GM10248 (cell line): Measurements from ENCODE around the gene MEIKIN.

Source experiments
- CTCF ChIA-PET: fragments of 300-600 bp; sonication (Branson Sonifier 250); formaldehyde crosslinking; extraction: SDS; loops from one replicate; lab custom pipeline; 2021; ENCODE audit warnings: antibody characterized with exemption; lab: Yijun Ruan, JAX
- POLR2A ChIA-PET: fragments of 350-650 bp; sonication (Branson Sonifier 250); formaldehyde crosslinking; extraction: SDS; loops from one replicate; lab custom pipeline; 2020; ENCODE audit warnings: antibody characterized with exemption; lab: Yijun Ruan, JAX
- DNase-seq: peaks from one replicate; pipeline ENCODE4 v3.0.0; 2012; ENCODE audit errors: extremely low spot score
- TF ChIP-seq, protein P1 (sequence below): IDR thresholded peaks from 2 replicates; pipeline ENCODE4 v1.5.1; 2012; ENCODE audit warnings: mild to moderate bottlenecking, low read depth; ENCODE audit errors: extremely low read depth, missing control alignments, control extremely low read depth

MEIKIN gene

DNA sequence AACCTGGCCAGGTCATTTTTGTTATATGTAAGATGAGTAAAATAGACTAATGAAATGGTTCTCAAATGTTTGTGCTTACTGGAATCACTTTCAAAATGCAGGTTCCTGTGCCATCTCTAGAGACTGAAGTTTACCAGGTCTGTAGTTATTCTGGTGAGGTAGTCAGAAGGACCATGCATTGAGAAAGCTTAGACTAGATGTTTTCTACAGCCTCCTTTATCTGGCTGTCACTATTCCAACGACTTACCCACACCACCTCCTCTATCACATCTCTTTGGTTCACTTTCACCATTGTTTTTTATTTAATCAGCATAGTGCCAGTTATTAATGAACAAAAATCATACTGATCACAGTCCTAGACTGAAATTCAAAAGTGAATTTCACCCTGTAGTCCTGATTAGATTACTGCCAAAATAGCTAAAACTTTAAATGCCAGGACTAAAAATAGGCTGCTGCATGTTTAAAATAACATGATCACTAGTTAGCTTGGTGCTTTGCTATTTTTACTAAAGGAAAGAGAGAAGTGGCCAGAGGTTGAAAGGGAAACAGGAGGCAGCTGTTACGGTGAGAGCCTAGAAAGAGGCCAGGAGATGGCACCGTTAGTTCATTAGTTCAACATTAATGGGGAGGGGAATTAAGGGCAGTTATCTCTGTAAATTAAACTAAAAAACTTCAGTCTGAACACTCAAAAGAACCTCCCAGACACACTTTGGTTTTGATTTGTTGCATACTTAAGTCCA lies 134.8 kb downstream of the MEIKIN start:
- TF ChIP-seq, protein P1, sequence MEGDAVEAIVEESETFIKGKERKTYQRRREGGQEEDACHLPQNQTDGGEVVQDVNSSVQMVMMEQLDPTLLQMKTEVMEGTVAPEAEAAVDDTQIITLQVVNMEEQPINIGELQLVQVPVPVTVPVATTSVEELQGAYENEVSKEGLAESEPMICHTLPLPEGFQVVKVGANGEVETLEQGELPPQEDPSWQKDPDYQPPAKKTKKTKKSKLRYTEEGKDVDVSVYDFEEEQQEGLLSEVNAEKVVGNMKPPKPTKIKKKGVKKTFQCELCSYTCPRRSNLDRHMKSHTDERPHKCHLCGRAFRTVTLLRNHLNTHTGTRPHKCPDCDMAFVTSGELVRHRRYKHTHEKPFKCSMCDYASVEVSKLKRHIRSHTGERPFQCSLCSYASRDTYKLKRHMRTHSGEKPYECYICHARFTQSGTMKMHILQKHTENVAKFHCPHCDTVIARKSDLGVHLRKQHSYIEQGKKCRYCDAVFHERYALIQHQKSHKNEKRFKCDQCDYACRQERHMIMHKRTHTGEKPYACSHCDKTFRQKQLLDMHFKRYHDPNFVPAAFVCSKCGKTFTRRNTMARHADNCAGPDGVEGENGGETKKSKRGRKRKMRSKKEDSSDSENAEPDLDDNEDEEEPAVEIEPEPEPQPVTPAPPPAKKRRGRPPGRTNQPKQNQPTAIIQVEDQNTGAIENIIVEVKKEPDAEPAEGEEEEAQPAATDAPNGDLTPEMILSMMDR: peak; percentile 58
- peak; percentile 52 for DNase-seq
- CTCF ChIA-PET: interaction anchor here (0.9 to 4.0 kb wide), 8 partner anchors 8 to 252 kb away, joined by 3 to 70 read pairs (median 6); partner anchors contain the start of genes ACSL6 and FNIP1
- POLR2A ChIA-PET: interaction anchor here (1.2 kb wide), 1 partner anchor 14 kb away, joined by 3 read pairs; the partner anchor contains the start of gene FNIP1

DNA sequence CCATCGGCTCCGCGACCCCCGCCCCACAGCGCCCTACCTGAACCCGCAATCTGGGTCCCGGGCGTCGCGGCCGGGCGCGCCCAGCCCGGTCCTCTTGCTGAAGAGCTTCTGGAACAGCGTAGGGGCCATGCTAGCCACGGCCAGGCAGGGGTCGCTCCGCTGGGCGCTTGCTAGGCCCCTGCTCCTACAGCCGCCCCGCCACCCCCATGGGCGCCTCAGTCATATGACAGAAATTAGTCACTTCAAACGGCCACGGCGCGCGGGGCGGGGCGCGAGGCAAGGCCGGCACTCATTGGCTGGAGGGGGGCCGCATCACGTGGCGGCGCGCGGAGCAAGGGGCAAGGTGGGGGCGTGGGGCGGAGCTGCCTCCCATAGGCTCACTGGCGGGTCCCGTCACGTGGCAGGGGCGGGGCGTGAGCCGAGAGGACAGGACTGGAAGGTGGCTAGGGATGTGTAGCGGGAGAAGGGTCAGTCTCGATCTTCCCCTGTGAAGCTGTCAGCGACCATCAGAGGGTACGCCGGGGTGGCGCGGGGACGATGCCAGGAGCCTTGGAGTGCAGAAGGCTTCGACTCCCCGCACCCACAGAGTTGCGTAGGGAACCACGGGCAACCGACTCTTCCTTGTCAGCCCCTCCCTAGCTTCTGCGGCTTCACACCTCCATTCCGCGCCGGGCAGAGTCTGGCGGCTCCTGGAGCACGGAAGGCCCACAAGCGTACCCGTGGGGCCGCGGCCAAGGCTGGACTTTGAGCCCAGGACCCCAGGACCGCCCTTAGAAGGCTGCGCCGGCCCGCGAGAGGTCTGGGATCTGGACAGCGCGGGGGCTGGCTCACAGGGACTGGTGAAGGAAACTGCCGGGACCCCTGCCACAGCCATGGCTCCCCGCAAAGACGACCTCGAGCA lies 148.4 kb downstream of the MEIKIN start, which contains the start of gene FNIP1:
Gene FNIP1 (minus strand): TSS at position 225 of the 901 bp plus-strand sequence. CDS start 96 bp downstream, at position 129.
- CTCF ChIA-PET: interaction anchor here (0.8 to 4.4 kb wide), 6 partner anchors 10 to 265 kb away, joined by 4 to 22 read pairs (median 4); no protein-coding TSS in a partner anchor
- DNase-seq: peak; percentile 99
- TF ChIP-seq, protein P1: no peak
- POLR2A ChIA-PET: interaction anchor here (0.7 to 1.6 kb wide), 5 partner anchors 9 to 405 kb away, joined by 3 to 8 read pairs (median 3); no protein-coding TSS in a partner anchor

DNA sequence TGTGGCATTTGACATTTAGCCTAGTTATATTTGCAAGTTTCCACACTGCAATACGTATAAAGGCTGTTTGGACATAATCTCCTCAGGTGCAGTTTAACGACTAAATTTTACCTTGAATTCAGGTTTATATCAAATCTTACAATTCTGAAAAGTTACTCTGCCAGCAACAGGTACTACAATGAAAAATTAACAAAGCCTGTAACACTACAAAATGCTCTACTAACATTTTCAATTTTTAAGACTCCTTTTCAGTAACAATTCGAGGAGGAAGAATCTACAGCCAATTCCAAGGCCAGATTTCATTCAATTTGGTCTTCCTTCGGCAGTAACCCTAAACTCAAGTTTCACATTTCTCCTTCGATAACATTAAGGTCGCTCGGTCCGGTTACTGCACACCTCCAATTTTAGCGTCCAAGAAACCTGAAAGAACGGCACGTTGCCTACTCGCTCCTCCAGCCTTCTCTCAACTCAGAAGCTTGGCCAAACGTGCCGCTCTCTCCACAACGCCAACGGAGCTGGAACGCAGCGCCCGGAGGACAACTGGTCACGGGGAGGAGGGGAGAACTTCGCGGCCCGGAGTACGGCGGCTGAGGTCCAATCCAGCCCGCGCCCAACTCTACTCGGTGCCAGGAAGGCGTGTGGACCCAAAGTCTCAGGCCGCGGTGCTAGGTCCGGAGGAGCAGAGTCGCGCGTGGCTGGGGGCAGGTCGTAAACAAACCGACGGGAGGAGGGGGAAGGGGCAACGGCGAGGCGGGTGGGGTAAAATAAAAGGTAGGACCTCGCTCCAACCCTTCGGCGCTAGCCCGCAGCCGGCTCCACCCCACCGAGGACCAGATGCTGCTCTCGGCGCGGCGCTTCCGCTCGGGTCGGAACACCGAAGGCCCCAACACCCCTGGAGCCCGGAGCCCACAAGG lies 149.3 kb downstream of the MEIKIN start:
- peak; percentile 40 for DNase-seq

DNA sequence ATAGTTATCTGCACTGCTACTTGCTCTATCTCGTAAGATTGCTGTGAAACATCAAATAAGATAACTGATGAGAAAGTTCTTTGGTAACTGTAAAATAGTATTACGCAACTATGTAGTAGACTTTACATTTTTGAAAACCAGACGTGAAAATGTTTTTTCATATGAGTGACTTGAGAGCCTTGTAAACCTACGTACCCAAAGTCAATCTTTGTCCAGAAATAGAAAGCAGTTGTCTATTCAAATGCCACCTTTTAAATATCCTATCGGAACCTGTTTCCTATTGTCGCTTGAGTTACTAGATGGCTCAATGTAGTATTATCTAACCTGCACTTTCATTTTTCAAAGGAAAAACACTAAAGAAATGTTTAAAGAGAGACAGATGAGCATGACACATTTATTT lies 150.2 kb downstream of the MEIKIN start:
- no peak for DNase-seq
- POLR2A ChIA-PET: no interaction called here
- TF ChIP-seq, protein P1: no peak
- CTCF ChIA-PET: no interaction called here

More for the DNA sequence above, 149.3 kb downstream of the MEIKIN start:
- ChIA-PET CTCF (interaction anchor here (1.5 to 4.4 kb wide), 2 partner anchors 11 to 14 kb away, joined by 5 to 19 read pairs; no protein-coding TSS in a partner anchor), POLR2A (interaction anchor here (1.1 to 1.6 kb wide), 3 partner anchors 14 to 210 kb away, joined by 3 to 8 read pairs (median 3); no protein-coding TSS in a partner anchor)
- TF ChIP-seq, protein P1: no peak

DNA sequence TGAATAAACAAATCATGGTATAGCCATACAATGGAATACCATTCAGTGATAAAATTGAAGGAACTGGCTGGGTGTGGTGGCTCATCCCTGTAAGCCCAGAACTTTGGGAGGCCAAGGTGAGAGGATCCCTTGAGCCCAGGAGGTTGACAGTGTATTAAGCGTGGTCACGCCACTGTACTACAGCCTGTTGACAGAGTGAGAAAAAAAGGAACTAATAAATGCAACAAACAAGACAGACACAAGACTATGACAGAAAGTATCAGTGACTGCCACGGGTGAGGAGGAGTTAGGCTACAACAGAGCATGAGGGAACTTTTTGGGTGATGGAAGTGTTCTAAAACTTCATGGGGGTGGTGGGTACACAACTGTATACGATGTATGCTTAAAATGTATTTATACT lies 150.9 kb downstream of the MEIKIN start:
- ChIA-PET POLR2A (no interaction called here), CTCF (no interaction called here)
- peak; percentile 20 for DNase-seq
- TF ChIP-seq, protein P1: no peak
